ENCODE data around the gene EPHA2. TPM values are rescaled to one million over a fixed set of nuclear protein-coding genes. Genes with fewer than 3 reads are reported as not detected.
A peak's percentile ranks its signal among the peaks of the same experiment; 100 is the strongest.

The EPHA2 gene
- total and polyA plus RNA-seq, 8 donors, result 4.6 to 200 (median 23.4) TPM

DNA sequence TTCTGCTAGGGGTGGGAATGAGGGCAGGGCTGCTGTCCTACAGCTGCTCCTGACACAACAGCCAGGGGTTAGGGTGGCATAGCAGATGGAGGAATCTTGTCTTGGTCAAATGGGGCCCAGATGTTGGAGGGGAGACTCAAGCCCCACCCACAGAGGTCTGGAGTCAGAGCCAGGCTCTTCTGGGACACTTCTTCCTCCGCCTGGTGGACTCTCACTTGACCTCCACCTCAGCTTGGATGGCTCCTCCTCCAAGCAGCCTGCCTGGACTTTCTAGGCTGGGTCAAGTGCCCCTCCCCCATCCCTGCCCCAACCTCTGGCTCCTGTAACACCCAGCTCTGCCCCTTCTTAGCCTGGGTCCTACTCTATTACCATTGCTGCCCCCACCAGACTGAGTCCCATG is 35.5 kb downstream of the EPHA2 start:
- Histone ChIP-seq H3K27me3 (no peaks in the 10 kb centered on the region), H3K4me1 (peaks cover 9 to 36% (median 29%) of the 10 kb centered on the region in 4 donors), H3K27ac (peak overlapping the region in 2 of 5 donors; percentile 41 to 45), H3K36me3 (peaks cover 7 to 24% (median 17%) of the 10 kb centered on the region in 4 donors), H3K9me3 (no peaks in the 10 kb centered on the region), H3K4me3 (no peak overlapping the region)
- WGBS, 5 donors, result 63 to 100% (median 80%) methylated on average over 1 of the region's 1 CpG
- intact Hi-C loops (cut with DNase I; ENCODE audit: low total_unique reads), result no loop called here
- DNase-seq, result peak in 1 of 2 donors; percentile 4
- TF ChIP-seq, protein P1, sequence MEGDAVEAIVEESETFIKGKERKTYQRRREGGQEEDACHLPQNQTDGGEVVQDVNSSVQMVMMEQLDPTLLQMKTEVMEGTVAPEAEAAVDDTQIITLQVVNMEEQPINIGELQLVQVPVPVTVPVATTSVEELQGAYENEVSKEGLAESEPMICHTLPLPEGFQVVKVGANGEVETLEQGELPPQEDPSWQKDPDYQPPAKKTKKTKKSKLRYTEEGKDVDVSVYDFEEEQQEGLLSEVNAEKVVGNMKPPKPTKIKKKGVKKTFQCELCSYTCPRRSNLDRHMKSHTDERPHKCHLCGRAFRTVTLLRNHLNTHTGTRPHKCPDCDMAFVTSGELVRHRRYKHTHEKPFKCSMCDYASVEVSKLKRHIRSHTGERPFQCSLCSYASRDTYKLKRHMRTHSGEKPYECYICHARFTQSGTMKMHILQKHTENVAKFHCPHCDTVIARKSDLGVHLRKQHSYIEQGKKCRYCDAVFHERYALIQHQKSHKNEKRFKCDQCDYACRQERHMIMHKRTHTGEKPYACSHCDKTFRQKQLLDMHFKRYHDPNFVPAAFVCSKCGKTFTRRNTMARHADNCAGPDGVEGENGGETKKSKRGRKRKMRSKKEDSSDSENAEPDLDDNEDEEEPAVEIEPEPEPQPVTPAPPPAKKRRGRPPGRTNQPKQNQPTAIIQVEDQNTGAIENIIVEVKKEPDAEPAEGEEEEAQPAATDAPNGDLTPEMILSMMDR (IDR thresholded peaks at IDR 0.05), result no peak
- TF ChIP-seq EP300 (IDR thresholded peaks at IDR 0.05), result no peak
- TF ChIP-seq POLR2AphosphoS5 (IDR thresholded peaks at IDR 0.05), result no peak
- no peak for TF ChIP-seq POLR2A (IDR thresholded peaks at IDR 0.05)

DNA sequence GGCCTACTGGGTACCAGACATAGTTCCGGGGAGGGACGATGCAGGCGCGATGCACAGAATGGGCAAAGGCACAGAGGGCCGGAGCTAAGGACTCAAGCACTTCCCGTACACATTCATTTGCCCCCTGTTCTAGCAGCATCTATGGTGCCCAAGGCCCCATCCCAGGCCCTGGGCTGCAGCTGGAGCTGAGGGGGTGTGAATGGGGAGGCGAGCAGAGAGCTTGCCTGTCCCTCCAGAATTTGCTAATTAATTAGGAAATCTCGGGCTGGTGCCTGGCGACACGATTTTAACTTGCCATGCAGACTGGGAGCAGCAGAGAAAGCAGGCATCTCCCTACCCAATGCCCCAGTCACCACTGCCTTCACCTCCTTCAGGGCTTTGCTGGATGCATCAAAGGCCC is 35.9 kb downstream of the EPHA2 start:
- Histone ChIP-seq H3K27me3 (no peaks in the 10 kb centered on the region), H3K36me3 (peaks cover 7 to 20% (median 12%) of the 10 kb centered on the region in 4 donors), H3K4me1 (peaks cover 9 to 36% (median 29%) of the 10 kb centered on the region in 4 donors), H3K27ac (peak overlapping the region in 2 of 5 donors; percentile 41 to 45), H3K9me3 (no peaks in the 10 kb centered on the region), H3K4me3 (no peak overlapping the region)
- peak in 1 of 2 donors; percentile 1 for DNase-seq
- WGBS, 5 donors, result 70 to 90% (median 74%) methylated on average over 3 to 10 of the region's 10 CpGs
- TF ChIP-seq, protein P1 (IDR thresholded peaks at IDR 0.05), result no peak
- no peak for TF ChIP-seq EP300 (IDR thresholded peaks at IDR 0.05)
- no peak for TF ChIP-seq POLR2A (IDR thresholded peaks at IDR 0.05)
- no peak for TF ChIP-seq POLR2AphosphoS5 (IDR thresholded peaks at IDR 0.05)
- intact Hi-C loops (cut with DNase I; ENCODE audit: low total_unique reads), result no loop called here

DNA sequence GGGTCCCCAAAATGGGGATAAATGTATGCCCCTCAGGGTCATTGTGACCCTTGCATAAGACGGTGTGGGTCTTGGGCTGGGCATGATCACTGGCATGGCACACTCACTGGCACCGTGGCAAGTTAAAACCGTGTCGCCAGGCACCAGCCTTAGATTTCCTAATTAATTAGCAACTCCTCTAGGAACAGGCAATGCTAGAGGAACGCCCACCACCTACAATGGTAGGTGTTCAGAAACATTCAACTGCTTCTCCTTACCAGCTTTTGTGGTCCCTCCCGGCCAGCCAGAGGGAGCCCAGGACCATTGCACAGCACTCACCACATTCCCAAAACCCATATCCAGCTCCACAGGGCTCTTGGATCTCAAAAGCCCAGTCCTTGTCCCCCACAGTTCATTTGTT is 36.4 kb downstream of the EPHA2 start:
- intact Hi-C loops (cut with DNase I; ENCODE audit: low total_unique reads), result no loop called here
- no peak for TF ChIP-seq EP300 (IDR thresholded peaks at IDR 0.05)
- no peak for TF ChIP-seq POLR2A (IDR thresholded peaks at IDR 0.05)
- TF ChIP-seq POLR2AphosphoS5 (IDR thresholded peaks at IDR 0.05), result no peak
- TF ChIP-seq, protein P1 (IDR thresholded peaks at IDR 0.05), result no peak
- 68 to 89% (median 75%) methylated on average over 1 to 6 of the region's 6 CpGs for whole genome bisulfite sequencing, 5 donors
- Histone ChIP-seq H3K27me3 (no peaks in the 10 kb centered on the region), H3K4me1 (peaks cover 9 to 36% (median 29%) of the 10 kb centered on the region in 4 donors), H3K4me3 (no peak overlapping the region), H3K9me3 (no peaks in the 10 kb centered on the region), H3K27ac (no peak overlapping the region), H3K36me3 (peaks cover 3 to 15% (median 8%) of the 10 kb centered on the region in 4 donors)
- DNase-seq, result no peak

DNA sequence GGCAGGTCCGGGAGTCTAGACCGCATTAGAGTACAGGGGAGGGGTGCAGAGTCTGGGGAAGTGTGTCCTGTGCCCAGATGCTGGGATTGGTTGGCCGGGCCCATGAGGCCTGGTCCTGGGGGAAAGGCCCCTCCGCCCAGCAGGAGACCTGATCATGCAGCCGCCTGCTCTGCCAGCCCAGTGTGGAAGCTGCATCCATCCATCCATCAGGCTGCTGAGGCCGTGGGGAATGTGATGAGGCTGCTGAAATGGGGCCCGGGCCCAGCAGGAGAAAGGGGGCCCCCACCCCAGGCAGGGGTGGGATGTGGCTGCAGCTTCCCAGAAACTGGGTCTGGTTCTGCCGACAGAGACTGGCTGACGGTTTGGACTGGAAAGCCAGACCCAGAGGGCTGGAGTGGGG is 37.2 kb downstream of the EPHA2 start:
- peaks cover 0 to 7% (median 2%) of the 10 kb centered on the region in 4 donors for H3K36me3 ChIP-seq
- intact Hi-C loops (cut with DNase I; ENCODE audit: low total_unique reads), result no loop called here
- 73 to 79% (median 77%) methylated on average over 7 to 9 of the region's 9 CpGs for WGBS, 5 donors
- DNase-seq, result peak in 1 of 2 donors; percentile 27
- TF ChIP-seq, protein P1 (IDR thresholded peaks at IDR 0.05), result no peak
- TF ChIP-seq POLR2AphosphoS5 (IDR thresholded peaks at IDR 0.05), result no peak
- TF ChIP-seq EP300 (IDR thresholded peaks at IDR 0.05), result no peak
- no peak for TF ChIP-seq POLR2A (IDR thresholded peaks at IDR 0.05)
- no peak overlapping the region for H3K4me3 ChIP-seq
- no peak overlapping the region for H3K27ac ChIP-seq
- no peaks in the 10 kb centered on the region for H3K9me3 ChIP-seq
- H3K27me3 ChIP-seq, result no peaks in the 10 kb centered on the region
- H3K4me1 ChIP-seq, result peaks cover 9 to 36% (median 29%) of the 10 kb centered on the region in 4 donors
